ENCODE measurements around the gene CCDC182.

CCDC182 gene

DNA sequence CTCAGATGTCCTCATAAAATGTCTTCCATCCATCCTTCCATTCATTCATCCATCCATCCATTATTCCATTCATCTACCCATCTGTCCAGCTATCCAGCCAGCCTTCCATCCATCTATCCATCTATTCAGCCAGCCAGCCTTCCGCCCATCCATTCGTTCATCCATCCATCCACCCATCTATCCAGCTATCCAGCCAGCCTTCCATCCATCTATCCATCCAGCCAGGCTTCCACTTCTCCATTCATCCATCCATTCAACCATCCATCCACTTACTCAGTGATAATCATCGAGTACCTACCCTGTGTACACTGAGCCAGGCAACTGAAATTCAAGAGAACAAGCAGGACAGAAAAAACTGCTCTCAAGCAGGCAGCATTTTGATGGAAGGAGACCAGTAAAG lies 4.6 kb upstream of the CCDC182 start:
- Mint-ChIP-seq H3K4me3 (no peak overlapping the region), H3K27me3 (no peaks in the 10 kb centered on the region)

DNA sequence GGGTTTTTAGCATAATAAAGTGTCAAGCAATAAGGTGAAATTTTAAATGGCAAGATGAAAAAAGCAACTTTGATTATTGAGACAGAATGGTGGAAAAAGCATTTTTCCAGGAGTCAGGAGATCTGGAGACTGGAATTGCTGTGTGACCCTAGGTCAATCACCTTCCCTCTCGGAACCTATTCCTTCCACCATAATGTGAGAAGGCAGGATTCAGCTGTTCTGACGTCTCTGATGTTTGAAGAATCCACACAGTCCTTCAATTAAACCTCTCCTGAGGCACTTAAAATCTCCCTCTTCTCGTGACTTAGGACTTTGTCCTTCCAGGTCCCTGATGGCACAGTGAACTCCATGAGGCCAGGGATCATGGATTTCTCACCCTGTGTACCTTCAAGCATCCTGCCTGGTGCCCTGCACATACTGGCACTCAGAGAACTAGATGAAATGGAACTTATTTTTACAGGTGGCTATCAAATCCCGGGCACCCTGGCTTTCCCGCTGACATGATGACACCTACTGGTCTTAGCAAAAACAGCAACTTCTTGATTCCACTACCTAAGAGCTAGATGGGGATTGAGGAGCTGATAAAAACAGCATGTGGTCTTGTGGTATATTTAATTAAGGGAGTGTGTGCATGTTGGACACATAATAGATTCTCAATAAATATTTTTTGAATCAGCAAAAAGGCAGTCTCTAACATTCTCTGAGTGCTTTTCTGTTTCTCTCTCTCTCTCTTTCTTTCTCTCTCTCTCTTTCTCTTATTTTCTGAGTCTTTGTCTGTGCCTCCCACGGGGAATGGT lies 2.3 kb upstream of the CCDC182 start:
- H3K27ac Mint-ChIP-seq, result no peak overlapping the region
- H3K4me1 Mint-ChIP-seq (ENCODE audit: low read depth), result peaks cover 6% of the 10 kb centered on the region
- H3K9me3 Mint-ChIP-seq, result no peaks in the 10 kb centered on the region
- no peaks in the 10 kb centered on the region for H3K36me3 Mint-ChIP-seq (ENCODE audit: low read depth)
- H3K27me3 Mint-ChIP-seq, result no peaks in the 10 kb centered on the region
- no peak overlapping the region for H3K4me3 Mint-ChIP-seq

More for the DNA sequence above, 4.6 kb upstream of the CCDC182 start:
- Mint-ChIP-seq H3K27ac (no peak overlapping the region), H3K4me1 (ENCODE audit: low read depth) (peaks cover 6% of the 10 kb centered on the region), H3K9me3 (no peaks in the 10 kb centered on the region), H3K36me3 (ENCODE audit: low read depth) (no peaks in the 10 kb centered on the region)

DNA sequence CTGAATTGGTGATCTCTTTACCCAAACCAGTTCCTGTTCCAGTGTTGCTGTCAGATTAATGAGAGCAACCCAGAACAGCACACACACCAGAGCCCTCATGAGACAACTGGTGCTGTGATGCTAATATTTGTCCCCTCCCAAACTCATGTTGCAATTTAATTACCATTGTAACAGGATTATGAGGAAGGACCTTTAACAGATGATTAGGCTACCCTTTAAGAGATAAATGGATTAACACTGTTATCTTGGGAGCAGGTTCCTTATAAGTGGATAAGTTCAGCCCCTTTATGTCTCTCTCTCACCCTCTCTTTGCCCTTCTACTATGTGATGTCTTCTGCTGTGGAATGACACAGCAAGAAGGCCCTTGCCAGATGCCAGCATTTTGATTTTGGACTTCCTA lies 1.1 kb upstream of the CCDC182 start:
- Mint-ChIP-seq H3K4me1 (ENCODE audit: low read depth) (peaks cover 6% of the 10 kb centered on the region), H3K36me3 (ENCODE audit: low read depth) (no peaks in the 10 kb centered on the region), H3K27me3 (no peaks in the 10 kb centered on the region), H3K9me3 (no peaks in the 10 kb centered on the region), H3K4me3 (no peak overlapping the region), H3K27ac (no peak overlapping the region)

DNA sequence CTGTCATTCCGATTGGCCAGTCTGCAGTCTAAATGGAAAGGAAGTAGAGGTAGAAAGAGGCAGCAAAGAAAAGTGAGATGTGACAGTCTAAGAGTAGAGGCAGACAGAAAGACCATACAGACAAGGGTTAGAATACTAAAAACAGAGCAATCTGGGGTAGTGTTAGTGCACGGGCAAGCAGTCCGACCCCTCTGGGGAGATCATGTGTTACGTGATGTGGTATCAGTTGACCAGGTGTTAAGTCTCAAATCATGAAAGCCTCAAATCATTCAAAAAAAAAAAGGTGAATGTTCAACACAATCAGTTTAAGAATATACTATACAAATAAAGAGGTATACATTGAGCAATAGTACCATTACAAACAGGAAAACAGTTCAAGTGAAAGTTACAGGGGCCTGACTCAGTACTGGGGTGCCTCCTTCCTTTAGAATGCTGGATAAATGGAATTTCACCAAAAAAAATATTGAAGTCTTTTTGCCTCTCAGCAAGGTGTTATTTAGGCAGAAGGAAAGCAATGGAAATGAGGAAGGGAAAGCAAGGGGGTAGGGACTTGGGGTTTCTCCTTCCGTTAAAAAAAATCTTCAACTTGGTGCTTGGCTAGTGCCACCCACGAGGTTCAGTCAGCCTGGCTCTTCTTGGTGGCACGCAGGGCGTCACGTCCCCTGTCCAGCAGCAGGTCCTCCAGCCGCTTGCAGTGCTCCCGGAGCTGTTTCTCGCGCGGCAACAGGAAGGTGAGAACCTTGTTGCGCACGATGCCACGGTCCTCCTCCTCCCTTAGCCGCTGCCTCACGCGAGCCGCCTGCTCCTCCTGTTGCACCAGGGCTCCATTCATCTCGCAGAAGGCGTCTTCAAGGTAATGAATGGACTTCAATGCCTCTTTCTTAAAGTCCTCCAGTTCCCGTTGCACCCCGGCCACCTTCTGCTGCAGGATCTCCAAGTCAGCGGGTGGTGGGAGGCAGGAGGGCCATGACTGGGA lies 616 bp downstream of the CCDC182 start:
- no peaks in the 10 kb centered on the region for H3K9me3 Mint-ChIP-seq
- peaks cover 6% of the 10 kb centered on the region for H3K4me1 Mint-ChIP-seq (ENCODE audit: low read depth)
- no peak overlapping the region for H3K27ac Mint-ChIP-seq
- H3K4me3 Mint-ChIP-seq, result no peak overlapping the region
- peaks cover 4% of the 10 kb centered on the region for H3K27me3 Mint-ChIP-seq
- H3K36me3 Mint-ChIP-seq (ENCODE audit: low read depth), result no peaks in the 10 kb centered on the region

DNA sequence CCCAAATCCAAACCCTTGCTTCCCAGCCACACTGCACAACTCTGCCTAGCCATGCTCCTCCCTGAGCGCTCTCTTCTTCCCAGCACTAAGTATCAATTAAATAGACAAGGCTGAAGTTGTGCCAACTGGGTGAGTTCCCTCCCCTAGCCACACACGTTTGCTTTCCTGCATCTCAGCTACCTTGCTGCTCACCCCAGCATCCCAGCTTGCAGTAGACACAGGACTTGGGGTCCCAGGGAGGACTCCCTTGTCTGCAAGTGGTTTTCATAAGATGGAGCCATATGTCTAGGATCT lies 4.9 kb downstream of the CCDC182 start:
- H3K4me3 Mint-ChIP-seq, result no peak overlapping the region
- H3K27ac Mint-ChIP-seq, result no peak overlapping the region
- peaks cover 10% of the 10 kb centered on the region for H3K4me1 Mint-ChIP-seq (ENCODE audit: low read depth)
- no peaks in the 10 kb centered on the region for H3K9me3 Mint-ChIP-seq
- no peaks in the 10 kb centered on the region for H3K36me3 Mint-ChIP-seq (ENCODE audit: low read depth)
- peaks cover 4% of the 10 kb centered on the region for H3K27me3 Mint-ChIP-seq

- no peak overlapping the region for H3K4me3 Mint-ChIP-seq
- H3K9me3 Mint-ChIP-seq, result no peaks in the 10 kb centered on the region
- no peak overlapping the region for H3K27ac Mint-ChIP-seq
- no peaks in the 10 kb centered on the region for H3K36me3 Mint-ChIP-seq (ENCODE audit: low read depth)
- H3K4me1 Mint-ChIP-seq (ENCODE audit: low read depth), result peaks cover 10% of the 10 kb centered on the region
- H3K27me3 Mint-ChIP-seq, result peaks cover 4% of the 10 kb centered on the region
These were observed 5.5 kb downstream of the CCDC182 start for GRCh38 chr17:57739402-57740234.

- H3K4me3 Mint-ChIP-seq, result no peak overlapping the region
- H3K9me3 Mint-ChIP-seq, result no peaks in the 10 kb centered on the region
- no peaks in the 10 kb centered on the region for H3K36me3 Mint-ChIP-seq (ENCODE audit: low read depth)
- peaks cover 10% of the 10 kb centered on the region for H3K4me1 Mint-ChIP-seq (ENCODE audit: low read depth)
- H3K27me3 Mint-ChIP-seq, result peaks cover 4% of the 10 kb centered on the region
- no peak overlapping the region for H3K27ac Mint-ChIP-seq
These were observed 7.6 kb downstream of the CCDC182 start for GRCh38 chr17:57737450-57737849.

GRCh38 chr17:57735707-57736106 lies 9.4 kb downstream of the CCDC182 start:
- Mint-ChIP-seq H3K27ac (no peak overlapping the region), H3K4me1 (ENCODE audit: low read depth) (peaks cover 10% of the 10 kb centered on the region), H3K4me3 (no peak overlapping the region), H3K27me3 (peaks cover 4% of the 10 kb centered on the region), H3K9me3 (no peaks in the 10 kb centered on the region), H3K36me3 (ENCODE audit: low read depth) (no peaks in the 10 kb centered on the region)

GRCh38 chr17:57735230-57735629 lies 9.9 kb downstream of the CCDC182 start:
- Mint-ChIP-seq H3K27ac (no peak overlapping the region), H3K4me3 (no peak overlapping the region), H3K9me3 (no peaks in the 10 kb centered on the region), H3K4me1 (ENCODE audit: low read depth) (peaks cover 12% of the 10 kb centered on the region), H3K36me3 (ENCODE audit: low read depth) (no peaks in the 10 kb centered on the region), H3K27me3 (peaks cover 4% of the 10 kb centered on the region)

- H3K27ac Mint-ChIP-seq, result no peak overlapping the region
- H3K4me1 Mint-ChIP-seq (ENCODE audit: low read depth), result peaks cover 9% of the 10 kb centered on the region
- no peaks in the 10 kb centered on the region for H3K9me3 Mint-ChIP-seq
- H3K27me3 Mint-ChIP-seq, result no peaks in the 10 kb centered on the region
- H3K4me3 Mint-ChIP-seq, result no peak overlapping the region
- H3K36me3 Mint-ChIP-seq (ENCODE audit: low read depth), result no peaks in the 10 kb centered on the region
These were observed 12.0 kb downstream of the CCDC182 start for GRCh38 chr17:57733085-57733484.

DNA sequence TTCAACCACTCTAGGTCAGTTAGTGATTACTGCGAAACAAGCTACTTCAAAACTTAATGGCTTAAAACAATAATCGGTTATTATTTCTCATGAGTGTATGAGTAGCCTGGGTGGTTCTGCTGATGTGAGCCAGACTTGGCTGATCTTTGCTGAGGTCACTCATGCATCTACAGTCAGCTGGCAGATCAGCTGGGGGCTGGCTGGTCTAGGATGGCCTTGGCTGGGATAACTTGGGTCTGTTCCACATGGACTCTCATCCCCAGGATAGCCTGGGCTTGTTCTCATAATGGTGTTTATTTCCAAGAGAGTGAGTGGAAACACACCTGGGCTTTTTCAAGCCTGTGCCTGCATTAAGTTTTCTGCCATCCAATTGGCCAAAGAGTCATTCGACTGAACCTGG lies 13.0 kb downstream of the CCDC182 start:
- Mint-ChIP-seq H3K4me1 (ENCODE audit: low read depth) (peaks cover 9% of the 10 kb centered on the region), H3K4me3 (no peak overlapping the region), H3K27me3 (no peaks in the 10 kb centered on the region), H3K36me3 (ENCODE audit: low read depth) (no peaks in the 10 kb centered on the region), H3K9me3 (no peaks in the 10 kb centered on the region), H3K27ac (no peak overlapping the region)

DNA sequence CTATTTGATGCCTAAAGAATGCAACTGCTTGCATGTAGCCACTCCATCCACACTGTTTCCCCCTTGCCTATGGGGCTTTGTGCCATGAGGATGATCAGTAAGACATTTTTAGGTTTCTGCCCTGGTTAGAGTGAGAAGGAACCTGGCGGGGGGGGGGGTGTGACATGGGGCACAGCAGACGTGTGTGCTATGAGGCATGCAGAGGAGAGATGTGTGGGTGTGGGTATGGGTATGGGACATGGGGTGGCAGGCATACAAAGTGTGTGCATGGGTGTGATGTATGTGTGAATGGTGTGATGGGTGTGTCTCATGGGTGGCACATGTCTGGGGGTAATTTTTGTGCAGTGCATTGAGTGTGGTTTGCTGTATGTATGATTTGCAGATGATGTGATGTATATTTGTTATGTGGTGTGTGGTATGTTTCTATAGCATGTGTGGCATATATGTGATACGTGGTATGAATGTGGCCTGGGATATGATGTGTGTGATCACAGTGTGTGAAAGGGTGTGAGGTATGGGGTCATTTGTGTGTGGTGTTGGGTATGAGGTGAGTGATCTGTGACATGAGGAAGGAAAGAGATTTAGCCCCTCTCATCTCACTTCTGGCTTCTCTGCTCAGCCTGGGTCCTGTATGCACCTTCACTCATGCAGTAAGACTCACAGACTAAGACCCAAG lies 14.9 kb downstream of the CCDC182 start:
- no peaks in the 10 kb centered on the region for H3K9me3 Mint-ChIP-seq
- H3K27ac Mint-ChIP-seq, result no peak overlapping the region
- H3K4me3 Mint-ChIP-seq, result no peak overlapping the region
- no peaks in the 10 kb centered on the region for H3K36me3 Mint-ChIP-seq (ENCODE audit: low read depth)
- no peaks in the 10 kb centered on the region for H3K27me3 Mint-ChIP-seq
- peaks cover 6% of the 10 kb centered on the region for H3K4me1 Mint-ChIP-seq (ENCODE audit: low read depth)

DNA sequence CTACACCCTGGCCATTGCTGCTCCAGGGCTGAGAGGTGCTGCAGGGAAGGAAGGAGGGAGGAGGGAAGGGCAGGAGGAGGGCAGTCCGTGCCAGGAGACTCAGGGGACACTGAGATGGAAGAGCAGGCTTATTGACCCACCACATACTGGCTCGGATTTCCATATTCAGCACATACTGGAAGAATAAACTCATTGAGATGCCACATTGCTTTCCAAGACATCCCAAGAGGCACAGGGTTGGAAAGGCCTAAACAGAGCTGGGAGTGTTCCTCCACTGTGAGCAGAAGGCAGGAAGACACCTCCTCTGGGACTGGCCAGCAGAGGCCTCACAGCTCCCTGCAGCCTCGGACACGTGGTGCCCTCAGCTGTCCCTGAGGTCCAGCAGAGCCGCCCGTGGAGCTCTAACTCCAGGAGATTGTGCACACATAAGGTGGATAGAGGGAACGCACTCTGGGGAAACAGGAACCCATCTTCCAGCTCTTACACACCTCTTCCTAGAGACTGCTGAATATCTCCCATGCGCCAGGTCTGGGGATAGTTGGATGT lies 17.4 kb downstream of the CCDC182 start:
- H3K4me3 Mint-ChIP-seq, result no peak overlapping the region
- peaks cover 6% of the 10 kb centered on the region for H3K4me1 Mint-ChIP-seq (ENCODE audit: low read depth)
- H3K27me3 Mint-ChIP-seq, result no peaks in the 10 kb centered on the region
- no peak overlapping the region for H3K27ac Mint-ChIP-seq
- no peaks in the 10 kb centered on the region for H3K9me3 Mint-ChIP-seq
- H3K36me3 Mint-ChIP-seq (ENCODE audit: low read depth), result no peaks in the 10 kb centered on the region

DNA sequence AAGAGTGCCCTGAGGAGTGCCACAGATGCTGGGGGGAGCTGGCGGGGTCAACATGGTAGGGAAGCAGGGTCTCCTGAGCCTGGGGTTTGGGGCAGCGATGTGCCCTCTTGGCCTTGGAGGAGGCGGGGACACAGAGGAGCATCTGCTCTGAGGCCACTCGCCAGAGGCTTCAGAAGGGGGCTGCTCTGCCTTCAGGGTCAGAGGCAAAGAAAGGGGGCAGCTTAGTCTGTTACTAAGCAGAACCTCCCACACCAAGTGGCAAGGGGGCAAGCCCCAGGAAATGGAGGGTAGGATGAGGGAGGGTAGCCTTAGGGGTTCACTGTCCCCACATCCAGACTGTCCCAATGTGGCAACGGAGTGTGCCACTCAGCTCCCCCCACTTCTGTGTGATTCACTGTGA lies 18.3 kb downstream of the CCDC182 start:
- Mint-ChIP-seq H3K4me3 (no peak overlapping the region), H3K36me3 (ENCODE audit: low read depth) (no peaks in the 10 kb centered on the region), H3K27ac (no peak overlapping the region), H3K9me3 (no peaks in the 10 kb centered on the region), H3K27me3 (no peaks in the 10 kb centered on the region), H3K4me1 (ENCODE audit: low read depth) (peaks cover 6% of the 10 kb centered on the region)

Data from stimulated activated naive CD8-positive, alpha-beta T cell treated with anti-CD3 and anti-CD28 coated beads, Interleukin-15, Interleukin-2, amounts not matched to agents 100 ng/mL and 50 ng/mL, for 24 hours (primary cell).